GM18907 (cell line): Measurements from ENCODE around the gene TSHZ3.

ENCODE experiments used
- ATAC-seq: cut with Tn5 transposase; IDR thresholded peaks from one replicate; pipeline ENCODE4 v1.9.1; 2021; ENCODE audit warnings: mild to moderate bottlenecking, moderate library complexity; ENCODE audit not compliant: unreplicated experiment

TSHZ3 gene

DNA sequence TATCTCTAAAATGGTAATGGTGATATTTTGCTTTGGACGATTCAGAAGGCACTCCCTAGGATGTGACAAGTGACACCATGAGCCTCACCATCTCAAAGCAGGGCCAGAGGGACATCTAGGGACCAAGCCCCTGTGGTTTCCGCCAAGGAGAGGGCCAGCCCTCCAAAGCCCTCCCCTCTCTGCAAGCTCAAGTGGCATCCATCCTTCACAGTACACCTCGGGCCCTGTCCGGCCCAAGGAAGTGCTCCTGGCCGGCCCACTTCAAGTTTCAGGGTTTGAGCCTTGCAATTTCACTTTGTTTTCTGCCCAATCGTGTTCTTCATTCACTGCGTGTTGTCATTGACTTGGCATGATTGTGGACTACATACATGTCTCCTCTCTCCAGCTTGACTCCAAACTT lies 82.5 kb downstream of the TSHZ3 start:
- ATAC-seq, result no peak

DNA sequence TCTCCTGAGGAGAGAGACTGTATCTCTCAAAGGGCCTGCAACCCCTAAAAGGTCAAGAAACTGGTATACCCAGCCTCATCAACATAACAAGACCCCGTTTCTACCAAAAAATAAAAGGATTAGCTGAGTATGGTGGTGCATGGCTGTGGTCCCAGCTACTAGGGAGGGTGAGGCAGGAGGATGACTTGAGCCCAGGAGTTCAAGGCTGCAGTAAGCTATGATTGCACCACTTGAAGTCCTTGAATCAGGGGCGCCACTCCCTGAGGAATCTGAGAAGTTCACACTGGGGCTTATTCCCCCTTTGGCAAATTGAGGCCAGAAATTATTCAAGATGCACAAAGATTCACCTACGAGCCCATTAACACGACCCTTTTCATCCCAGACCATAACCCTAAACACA lies 83.0 kb downstream of the TSHZ3 start:
- ATAC-seq, result no peak

DNA sequence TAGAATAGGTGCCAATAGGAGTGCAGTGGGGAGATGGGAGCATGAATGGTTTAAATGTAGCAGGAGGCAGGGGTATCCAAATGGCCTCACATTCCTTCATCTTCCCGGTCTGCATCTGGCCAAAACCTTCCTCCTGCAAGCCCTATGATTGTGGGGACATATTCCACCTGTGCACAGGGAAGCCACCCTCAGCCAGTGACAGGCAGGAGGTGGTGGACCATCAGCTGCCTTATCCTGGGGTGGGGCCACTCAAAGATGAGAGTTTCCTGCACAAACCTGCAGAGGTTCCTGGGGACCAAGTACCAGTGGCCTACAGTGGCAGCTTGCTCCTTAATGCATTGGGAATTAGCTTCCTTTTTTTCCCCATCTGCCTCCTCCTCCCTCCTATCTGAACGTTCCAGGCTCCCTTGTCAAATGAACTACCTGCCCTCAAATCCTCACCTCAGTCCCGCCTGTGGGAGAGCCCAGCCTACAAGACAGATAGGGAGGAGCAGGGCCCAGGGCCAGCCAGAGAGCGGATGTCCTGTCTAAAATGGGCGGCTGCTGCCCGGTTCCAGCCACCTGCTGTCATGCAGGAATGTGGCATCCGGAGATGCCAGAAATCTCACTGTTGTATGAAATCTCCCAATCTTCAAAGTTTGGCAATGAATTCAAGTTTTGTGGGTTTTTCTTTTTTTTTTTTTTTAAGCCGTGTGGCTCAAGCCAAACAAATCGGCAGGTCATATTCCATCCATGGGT lies 85.0 kb downstream of the TSHZ3 start:
- no peak for ATAC-seq

DNA sequence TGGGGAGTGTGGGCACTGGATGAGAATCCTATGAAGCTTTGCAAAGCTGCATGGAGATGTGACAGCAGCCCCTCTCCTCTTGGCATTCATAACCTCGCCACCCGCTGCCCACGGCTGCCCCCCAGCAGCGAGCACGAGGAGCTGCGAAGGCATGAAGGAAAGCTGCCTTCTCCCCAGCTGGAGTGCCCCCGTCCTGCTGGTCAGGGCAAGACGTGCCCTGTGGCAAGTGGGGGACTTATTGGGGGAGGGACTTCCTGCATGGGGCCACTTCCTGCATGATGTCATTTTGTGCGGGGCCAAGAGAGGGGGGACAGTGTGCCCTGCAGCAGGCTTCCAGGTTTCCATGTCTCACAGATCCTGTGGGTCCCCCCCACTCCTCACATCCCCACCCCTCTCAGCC lies 85.9 kb downstream of the TSHZ3 start:
- no peak for ATAC-seq

DNA sequence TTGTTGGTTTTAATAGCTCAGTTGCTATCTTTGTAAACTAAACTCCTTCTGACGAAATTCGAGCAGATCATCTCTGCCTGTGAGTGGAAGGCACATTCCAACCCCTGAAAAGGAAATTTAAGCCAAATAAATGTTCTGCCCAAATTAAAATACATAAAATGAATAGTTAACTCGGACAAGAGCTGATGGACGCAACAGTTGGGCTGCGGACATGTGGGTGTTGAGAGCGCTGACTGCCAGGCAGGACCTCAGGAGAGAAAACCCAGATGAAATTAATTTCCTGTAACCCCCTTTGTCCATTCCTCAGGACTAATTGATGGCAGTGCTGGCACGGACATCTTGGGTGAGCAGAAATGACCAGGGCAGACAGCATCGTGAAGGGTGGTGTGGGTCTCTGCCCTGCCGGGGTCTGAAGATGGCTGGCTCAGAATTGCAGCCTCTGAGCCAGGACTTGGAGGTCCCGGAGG lies 86.5 kb downstream of the TSHZ3 start:
- no peak for ATAC-seq

DNA sequence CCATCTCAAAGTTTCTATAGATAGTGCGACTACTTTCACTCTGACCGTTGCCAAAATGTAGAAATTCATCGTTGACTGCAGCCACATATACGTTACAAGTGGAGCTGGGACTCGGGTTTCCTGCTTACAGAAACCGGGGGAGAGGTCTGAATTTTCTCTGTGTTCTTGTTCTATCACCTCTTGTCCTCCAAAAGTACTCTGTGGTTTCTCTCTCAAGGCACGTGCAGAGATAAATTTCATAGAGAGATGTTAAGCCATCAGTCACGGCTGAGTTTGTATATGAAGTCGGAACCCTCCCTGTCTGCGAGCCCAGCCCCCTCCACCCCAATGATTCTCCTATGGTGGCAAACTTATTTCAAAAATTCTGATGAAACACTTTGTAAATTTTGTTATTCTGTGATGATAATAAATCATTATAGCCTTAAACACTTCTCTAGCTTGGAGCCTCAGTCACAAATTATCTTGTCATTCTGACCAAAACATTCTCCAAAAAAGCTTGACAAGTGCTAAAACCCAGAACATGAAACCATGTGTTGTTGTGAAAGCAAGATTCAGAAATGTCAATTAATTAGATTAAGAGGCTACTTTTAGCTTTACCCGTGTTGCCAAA lies 87.5 kb downstream of the TSHZ3 start:
- no peak for ATAC-seq

DNA sequence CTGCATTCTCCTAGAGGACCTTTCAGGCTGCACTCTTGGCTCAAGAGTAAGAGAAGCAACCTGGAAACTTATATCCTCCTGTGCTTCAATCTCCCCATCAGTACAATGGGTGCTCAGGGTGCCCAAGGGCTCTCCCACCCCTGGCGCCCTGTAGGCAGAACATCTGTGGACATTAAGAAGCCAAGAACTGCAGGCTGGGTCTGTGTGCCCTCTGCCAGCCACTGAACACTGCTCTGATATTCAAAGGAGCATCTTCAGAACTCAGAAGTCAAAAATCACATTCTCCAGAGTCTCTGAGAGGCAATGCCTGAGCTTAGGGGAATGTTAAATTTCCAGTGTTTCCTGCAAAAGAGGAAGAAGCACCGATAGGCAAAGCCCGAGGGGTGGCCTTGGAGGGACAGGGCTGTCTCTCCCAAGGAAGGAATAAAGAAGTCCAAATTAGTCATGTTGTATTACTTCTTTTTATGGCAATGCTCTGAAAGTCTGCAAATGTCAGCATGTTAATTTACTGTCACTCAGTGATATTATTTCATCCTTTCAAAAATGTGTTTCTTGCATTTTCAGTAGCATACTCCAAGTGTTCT lies 88.1 kb downstream of the TSHZ3 start:
- no peak for ATAC-seq

DNA sequence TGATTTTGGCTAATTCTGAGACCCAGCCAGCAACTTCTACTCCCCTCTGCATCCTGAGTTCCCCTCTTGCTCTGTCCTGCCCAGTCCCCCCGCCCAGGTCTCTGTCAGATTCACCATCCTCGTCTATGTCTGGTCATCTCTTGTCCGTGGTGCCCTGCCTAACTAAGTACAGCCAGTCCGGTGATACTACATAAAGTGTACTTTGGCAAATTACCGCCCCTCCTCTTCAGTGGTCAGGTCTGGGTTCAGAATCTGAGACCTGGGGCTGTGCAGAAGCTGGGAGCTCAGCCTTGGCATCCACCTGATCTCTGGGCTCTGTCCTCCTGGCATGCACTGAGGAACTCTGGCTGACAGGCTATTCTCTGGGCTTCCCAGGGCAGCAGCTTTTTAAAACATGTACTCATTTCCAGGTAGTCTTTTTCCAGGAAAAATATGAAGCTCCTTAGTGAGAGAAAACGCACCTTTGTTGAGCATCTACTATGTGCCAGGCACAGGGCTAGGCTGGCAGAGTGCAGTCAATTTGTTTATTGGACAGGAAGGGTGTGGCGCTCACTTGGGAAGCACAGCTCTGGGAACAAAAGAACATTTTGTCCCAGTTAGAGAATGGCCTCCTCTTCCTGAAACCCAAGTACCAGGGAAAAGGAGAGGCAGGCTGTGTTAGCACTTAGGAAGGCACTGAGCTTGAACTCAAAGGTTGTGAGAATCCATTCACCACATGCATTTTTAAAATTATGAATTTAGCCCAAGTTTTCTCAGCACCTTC lies 88.9 kb downstream of the TSHZ3 start:
- ATAC-seq, result no peak

DNA sequence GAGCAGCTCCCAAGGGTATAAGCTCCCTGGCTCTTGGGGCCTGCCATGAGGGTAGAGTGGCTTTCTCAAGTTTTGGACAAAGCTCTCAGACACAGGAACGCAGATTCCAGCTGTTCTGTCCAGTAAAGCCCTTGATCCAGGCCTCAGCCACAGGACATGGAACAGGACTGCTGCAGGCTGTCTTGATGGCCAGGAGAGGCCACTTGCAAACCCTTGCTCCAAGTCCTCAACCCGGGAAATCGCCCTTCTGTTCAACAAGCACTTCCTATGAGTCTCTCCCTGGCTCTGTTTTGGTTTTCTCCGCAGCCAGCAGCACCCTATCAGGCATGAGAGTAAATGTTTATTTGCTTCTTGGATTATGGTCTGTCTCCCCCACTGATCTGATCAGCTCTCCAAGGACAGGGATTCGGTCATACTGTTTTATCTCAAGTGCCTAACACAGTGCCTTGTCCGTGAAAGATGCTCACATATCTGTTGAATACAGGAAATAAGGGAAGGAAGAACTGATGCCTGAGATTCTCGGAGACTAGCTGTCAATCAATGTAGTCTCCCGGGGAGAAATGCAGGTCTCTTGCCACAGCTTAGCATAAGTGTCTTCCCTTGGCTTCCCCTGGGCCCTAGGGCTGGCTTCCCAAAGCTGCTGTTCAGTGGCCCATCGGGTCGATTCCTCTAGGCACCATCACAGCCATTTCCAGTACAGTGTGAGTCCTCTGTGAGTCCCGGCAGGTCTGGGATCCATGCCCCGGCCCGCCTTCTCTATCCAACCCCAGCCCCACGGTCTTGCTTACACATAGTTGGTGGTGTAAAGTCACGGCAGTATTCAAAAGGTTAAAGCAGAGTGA lies 90.8 kb downstream of the TSHZ3 start:
- no peak for ATAC-seq

DNA sequence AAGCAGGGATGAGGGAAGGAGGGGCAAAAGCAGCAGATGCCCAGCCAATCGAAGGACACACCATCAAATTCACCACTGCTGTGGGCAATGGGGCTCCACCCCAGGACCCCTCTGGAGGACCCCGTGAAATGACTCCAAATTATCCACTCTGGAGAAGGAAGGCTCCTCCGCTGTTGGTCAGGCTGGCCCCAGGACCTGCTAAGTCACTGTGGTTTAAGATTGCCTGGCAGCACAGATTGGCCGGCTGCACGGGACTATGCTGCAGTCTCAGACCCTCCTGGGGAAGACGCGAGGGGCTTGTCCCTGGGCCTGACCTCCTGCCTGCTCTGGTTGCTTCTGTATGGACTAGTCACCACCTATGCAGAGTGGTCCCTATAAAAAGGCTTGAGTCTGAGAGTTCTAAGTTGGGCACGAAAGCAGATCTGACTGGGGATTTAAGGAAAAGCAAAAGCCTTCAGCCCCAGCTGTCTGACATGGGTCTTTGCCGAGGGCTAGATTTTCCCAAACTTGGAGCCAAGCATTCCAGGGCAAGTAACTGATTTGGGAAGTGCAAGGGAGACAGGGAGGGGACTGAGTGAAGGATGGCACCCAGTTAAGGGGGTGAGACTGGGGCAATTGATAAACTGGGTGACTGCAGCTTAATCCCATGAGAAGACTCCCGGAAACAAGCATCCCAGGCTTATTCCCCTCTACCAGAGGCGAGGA lies 91.7 kb downstream of the TSHZ3 start:
- ATAC-seq, result no peak

DNA sequence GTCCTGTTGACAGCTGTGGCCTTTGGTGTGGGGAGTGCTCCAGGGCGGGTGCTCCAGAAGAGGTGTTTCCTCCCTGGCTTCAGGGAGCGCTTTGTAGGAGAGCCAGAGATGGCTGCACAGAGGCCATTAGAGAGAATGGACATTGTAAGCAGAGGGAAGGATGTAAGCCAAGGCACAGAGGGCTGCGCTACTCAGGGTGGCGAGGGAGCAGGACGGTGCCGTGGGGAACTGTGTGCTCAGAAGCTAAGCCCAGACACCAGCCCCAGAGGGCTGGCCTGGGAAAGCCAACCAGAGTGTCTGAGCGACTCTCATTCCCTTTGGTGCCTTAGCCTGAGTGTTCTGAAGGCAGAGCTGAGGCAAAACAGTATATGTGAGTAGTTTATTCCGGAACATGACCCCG lies 92.2 kb downstream of the TSHZ3 start:
- ATAC-seq, result no peak

DNA sequence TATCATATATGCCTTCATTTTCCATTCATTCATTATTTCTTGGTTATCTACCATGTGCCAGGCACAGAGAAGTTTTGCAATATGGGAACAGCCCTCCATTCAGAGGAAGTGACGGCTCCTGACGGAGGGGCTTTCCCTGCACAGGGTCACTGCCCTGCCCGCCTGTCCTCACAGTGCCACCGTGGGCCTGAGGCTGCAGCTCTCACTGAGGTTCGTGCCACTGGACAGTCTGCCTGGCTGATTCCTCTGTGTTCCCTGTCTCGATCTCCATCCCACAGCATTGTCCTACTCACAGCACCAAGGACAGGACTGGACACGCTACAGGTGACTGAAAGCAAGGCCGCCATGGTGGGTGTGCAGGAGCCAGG lies 92.7 kb downstream of the TSHZ3 start:
- no peak for ATAC-seq

DNA sequence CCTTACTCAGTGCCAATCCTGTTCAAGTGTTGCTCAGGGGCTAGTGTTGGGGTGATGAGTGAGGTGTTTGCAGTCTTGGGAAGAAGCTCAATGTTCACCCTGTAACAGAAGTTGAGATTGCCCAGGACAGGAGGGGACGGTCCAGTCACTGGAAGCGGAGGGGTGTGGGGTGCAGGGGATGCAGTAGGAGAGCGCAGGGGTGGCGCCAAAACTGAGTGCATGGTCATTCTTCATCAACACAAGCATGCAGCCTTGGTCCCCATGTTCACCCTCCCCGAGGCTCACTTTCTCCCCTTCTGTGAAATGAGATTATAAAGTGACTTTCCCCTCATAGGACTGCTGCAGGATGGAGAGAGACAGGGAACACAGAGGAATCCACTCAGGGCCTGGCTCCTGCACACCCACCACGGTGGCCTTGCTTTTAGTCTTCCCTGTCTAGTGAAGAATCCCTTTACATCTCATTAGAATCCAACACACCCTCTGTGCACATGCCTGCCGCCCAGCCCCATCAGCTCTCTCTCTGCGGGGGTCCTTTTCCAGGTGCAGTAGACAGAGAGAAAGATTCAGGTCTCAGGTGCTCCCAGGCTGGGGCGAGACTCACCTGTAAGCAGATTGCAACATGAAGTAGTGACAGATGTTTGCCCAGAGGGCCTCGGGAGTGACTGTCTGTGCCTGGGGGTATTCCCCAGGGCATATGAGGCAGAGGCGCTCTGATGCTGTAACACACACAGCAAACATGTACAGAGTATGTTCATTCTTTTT lies 93.2 kb downstream of the TSHZ3 start:
- ATAC-seq, result no peak

DNA sequence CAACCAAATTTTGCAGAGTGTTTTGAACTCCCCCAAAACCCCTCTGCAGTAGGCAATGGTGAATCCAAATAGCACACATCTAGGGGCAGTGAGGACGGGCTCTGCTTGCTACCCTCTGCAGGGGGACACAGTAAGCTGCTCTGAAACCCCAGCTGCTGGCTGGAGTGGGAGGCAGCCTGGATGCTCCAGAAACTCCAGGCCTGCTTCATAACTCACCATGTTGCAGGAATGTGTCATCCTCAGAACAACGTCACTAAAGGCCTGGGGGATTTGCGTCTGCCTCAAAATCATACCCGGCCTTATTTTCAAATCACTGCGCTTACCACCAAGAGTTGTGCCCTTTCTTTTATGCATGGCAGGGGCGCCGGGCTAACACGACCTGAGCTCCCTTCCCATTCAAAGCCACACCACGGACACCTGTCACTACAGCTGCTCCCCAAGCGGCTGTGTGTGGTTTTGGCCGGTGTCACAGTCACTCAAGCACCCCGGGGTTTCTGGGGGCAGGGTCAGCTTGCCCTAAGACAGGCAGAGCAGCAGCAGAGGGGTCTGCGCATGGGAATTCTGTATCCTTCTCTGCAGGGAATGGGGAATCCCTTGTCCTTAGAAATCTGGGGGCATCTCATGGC lies 93.9 kb downstream of the TSHZ3 start:
- ATAC-seq, result no peak

DNA sequence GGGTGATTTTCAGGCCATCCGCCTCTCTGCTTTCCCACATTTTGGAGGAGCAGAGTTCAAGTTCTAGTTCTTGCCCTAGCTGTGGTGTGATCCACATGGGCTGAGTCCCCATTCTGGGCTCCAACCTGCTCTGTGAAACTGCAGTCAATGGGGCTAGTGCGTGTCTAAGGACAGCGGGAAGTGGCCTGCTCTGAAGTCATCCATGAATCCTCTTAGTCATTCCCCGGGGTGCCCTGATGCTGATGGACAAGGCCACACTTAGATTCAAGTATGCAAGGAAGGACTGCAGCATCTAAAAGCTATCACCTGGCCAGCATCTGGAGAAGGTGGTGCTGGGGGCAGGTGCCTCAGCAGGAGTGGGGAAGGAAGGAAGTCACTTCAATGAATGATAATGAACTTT lies 94.6 kb downstream of the TSHZ3 start:
- no peak for ATAC-seq

DNA sequence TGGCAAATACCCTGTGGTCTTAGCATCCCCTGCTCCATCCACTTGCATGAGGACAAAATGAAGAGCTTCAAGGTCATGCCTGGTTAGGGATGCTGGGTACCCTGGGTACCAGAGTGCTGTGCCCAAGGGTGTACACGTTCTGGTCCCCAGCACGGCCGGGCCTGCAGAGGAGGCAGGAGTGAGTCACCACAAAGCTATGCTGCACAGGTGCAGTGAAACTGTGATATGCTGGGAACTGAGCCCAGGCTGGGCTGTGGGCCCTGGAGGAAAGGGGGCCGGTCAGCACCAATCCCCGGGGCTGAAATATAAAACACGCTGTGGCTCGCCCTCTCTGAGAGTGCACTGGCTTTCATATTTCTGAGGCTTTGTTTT lies 95.1 kb downstream of the TSHZ3 start:
- no peak for ATAC-seq

DNA sequence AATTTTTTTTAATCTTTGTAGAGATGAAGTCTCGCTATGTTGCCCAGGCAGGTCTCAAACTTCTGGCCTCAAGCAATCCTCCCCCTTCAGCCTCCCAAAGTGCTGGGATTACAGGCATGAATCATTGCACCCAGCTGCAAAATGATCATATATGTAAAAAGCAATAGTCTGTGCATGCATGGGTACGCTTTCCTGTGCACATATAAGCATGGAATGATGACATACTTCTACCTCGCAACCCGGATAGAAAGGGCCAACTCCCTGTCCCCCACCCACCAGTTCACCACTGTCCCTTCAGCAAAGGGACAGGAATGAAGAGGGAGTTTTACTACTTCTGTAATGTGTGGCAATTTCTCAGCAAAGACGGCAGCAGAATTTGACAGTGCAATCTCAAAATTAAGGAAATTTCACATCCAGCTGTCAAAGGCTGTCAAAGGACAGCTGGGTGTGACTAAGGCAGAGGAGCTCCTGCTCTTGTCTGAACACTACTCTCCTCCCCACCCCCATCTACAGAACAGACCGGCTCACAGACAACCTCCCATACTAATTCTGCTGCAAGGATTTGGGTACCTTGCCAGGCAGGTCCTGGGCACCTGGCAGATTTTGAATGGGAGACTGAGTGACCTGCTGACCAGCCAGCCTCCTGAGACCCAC lies 95.6 kb downstream of the TSHZ3 start:
- ATAC-seq, result no peak

DNA sequence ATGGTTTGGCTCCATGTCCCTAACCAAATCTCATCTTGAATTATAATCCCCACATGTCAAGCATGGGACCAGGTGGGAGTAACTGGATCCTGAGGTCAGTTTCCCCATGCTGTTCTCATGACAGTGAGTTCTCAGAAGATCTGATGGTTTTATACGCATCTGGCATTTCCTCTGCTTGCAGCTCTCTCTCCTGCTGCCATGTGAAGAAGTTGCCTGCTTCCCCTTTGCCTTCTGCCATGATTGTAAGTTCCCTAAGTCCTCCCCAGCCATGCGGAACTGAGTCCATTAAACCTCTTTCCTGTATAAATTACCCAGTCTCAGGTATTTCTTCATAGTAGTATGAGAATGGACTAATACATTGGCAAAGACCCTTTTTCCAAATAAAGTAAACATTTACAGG lies 96.8 kb downstream of the TSHZ3 start:
- no peak for ATAC-seq

DNA sequence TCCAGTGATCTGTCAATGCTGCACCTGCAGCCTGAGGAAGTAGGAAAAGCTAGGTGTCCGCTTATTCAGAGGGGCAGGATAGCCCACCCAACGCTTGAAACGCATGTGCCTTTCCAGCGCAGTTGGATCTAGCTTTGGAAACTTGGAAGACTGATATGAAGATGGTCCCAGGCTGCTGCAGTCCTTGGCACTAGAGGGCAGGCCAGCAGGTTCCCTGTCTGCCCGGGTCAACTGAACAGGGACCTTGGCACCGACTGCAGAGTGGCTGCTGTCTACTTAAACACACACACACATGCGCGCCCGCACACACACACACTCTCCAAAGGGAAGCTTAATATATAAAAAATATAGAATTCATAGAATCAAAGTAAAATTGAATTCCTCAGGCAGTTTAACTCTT lies 100.0 kb downstream of the TSHZ3 start:
- ATAC-seq, result no peak
